Measurements from ENCODE around the gene AP5Z1. TPM values are rescaled to one million over a fixed set of nuclear protein-coding genes. Genes with fewer than 3 reads are reported as not detected.
"Not testable (repeated sequence)": the region's sequence is repeated elsewhere in the genome, so short reads cannot be mapped to it uniquely, and the experiment has no call there.

The AP5Z1 gene
- total and polyA plus RNA-seq, 2 of the 4 experiments (the other 2 are of a cell fraction) = 9.7 to 38.7 TPM

DNA sequence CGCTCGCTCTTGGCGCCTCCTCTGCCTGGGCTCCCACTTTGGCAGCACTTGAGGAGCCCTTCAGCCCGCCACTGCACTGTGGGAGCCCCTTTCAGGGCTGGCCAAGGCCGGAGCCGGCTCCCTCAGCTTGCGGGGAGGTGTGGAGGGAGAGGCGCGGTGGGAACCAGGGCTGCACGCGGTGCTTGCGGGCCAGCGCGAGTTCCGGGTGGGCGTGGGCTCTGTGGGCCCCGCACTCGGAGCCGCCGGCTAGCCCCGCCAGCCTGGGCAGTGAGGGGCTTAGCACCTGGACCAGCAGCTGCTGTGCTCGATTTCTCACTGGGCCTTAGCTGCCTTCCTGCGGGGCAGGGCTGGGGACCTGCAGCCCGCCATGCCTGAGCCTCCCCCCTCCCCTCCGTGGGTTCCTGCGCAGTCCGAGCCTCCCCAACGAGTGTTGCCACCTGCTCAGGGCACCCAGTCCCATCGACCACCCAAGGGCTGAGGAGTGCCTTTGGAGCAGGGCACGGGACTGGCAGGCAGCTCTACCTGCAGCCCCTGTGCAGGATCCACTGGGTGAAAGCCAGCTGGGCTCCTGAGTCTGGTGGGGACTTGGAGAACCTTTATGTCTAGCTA, 18.1 kb downstream of the AP5Z1 start:
- dilution Hi-C loops (cut with HindIII; ENCODE audit: low sequenced_read_pairs, unreplicated experiment); BruUV-seq (replicated peaks): not testable (repeated sequence)

DNA sequence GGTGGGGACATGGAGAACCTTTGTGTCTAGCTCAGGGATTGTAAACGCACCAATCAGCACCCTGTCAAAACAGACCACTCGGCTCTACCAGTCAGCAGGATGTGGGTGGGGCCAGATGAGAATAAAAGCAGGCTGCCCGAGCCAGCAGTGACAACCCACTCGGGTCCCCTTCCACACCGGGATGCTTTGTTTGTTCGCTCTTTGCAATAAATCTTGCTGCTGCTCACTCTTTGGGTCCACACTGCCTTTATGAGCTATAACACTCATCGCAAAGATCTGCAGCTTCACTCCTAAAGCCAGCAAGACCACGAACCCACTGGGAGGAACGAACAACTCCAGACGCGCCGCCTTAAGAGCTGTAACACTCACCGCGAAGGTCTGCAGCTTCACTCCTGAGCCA, 18.7 kb downstream of the AP5Z1 start:
- in situ Hi-C loops (cut with MboI; ENCODE audit: low sequenced_read_pairs); H2BK15ac ChIP-seq (ENCODE audit: low read depth, low read length); H3K27ac ChIP-seq (ENCODE audit: insufficient read depth, low read length); CTCF ChIA-PET; ATAC-seq (ENCODE audit: low read depth); H3K4me1 ChIP-seq (ENCODE audit: control insufficient read depth, insufficient read depth, low read length); DNase-seq; intact Hi-C loops (cut with micrococcal nuclease); H3K4me2 ChIP-seq (ENCODE audit: low read depth, low read length); H4K20me1 ChIP-seq (ENCODE audit: insufficient read depth, low read length); H3K9me3 ChIP-seq (ENCODE audit: control insufficient read depth, insufficient read depth, low read length); dilution Hi-C loops (cut with HindIII; ENCODE audit: low sequenced_read_pairs, unreplicated experiment); H3K14ac ChIP-seq (replicated peaks; ENCODE audit: low read depth, low read length); H3K79me1 ChIP-seq (ENCODE audit: low read depth in 1 of 2, low read length in 2 of 2); H3K9me1 ChIP-seq (ENCODE audit: insufficient read depth, low read length); H3K9ac ChIP-seq (ENCODE audit: low read depth, low read length); BruUV-seq (replicated peaks); H4K5ac ChIP-seq (ENCODE audit: low read depth, low read length); H3K56ac ChIP-seq (ENCODE audit: extremely low read depth, insufficient read depth, low read length); H3K27me3 ChIP-seq (ENCODE audit: control insufficient read depth, insufficient read depth, low read length); POLR2A ChIA-PET (ENCODE audit: unreplicated experiment); H2AK5ac ChIP-seq (ENCODE audit: low read depth, low read length); H3K4ac ChIP-seq (ENCODE audit: low read depth, low read length); H2AK9ac ChIP-seq (replicated peaks; ENCODE audit: low read depth, low read length, poor library complexity); H4K8ac ChIP-seq (ENCODE audit: low read depth in 2 of 2, low read length in 2 of 2); H2AFZ ChIP-seq (replicated peaks; ENCODE audit: low read length, poor library complexity); H3K18ac ChIP-seq (ENCODE audit: low read depth, low read length); H3K23ac ChIP-seq (ENCODE audit: low read depth, low read length); H4K91ac ChIP-seq (ENCODE audit: insufficient read depth, low read depth, low read length); H3K4me3 ChIP-seq (ENCODE audit: insufficient read depth, low read depth, low read length); H2BK5ac ChIP-seq (ENCODE audit: low read depth, low read length, poor library complexity, severe bottlenecking); H2BK20ac ChIP-seq (ENCODE audit: low read depth, low read length); H2BK120ac ChIP-seq (ENCODE audit: low read depth, low read length): not testable (repeated sequence)
- 93% methylated on average over 3 of the region's 14 CpGs; no CpG with 5 or more reads in 1 of the 2 experiments for WGBS, 2 experiments (ENCODE audit: extremely low coverage in 2 of 2, insufficient read length in 1 of 2)
- H3K36me3 ChIP-seq (ENCODE audit: control insufficient read depth, insufficient read depth, low read length) = peaks cover 28% of the 10 kb centered on the region; the same call in 1 of the 2 replicates

More for the DNA sequence above, 18.1 kb downstream of the AP5Z1 start:
- H2AFZ ChIP-seq (replicated peaks; ENCODE audit: low read length, poor library complexity); H3K9me1 ChIP-seq (ENCODE audit: insufficient read depth, low read length); H3K23ac ChIP-seq (ENCODE audit: low read depth, low read length); H4K8ac ChIP-seq (ENCODE audit: low read depth in 2 of 2, low read length in 2 of 2); in situ Hi-C loops (cut with MboI; ENCODE audit: low sequenced_read_pairs); H4K91ac ChIP-seq (ENCODE audit: insufficient read depth, low read depth, low read length); ATAC-seq (ENCODE audit: low read depth); H2BK5ac ChIP-seq (ENCODE audit: low read depth, low read length, poor library complexity, severe bottlenecking); DNase-seq; H2BK20ac ChIP-seq (ENCODE audit: low read depth, low read length); intact Hi-C loops (cut with micrococcal nuclease); H2AK5ac ChIP-seq (ENCODE audit: low read depth, low read length); H3K4me2 ChIP-seq (ENCODE audit: low read depth, low read length); H3K14ac ChIP-seq (replicated peaks; ENCODE audit: low read depth, low read length); H3K56ac ChIP-seq (ENCODE audit: extremely low read depth, insufficient read depth, low read length); H3K4ac ChIP-seq (ENCODE audit: low read depth, low read length); H3K4me1 ChIP-seq (ENCODE audit: control insufficient read depth, insufficient read depth, low read length); CTCF ChIA-PET; H3K79me1 ChIP-seq (ENCODE audit: low read depth in 1 of 2, low read length in 2 of 2); H3K4me3 ChIP-seq (ENCODE audit: insufficient read depth, low read depth, low read length); H3K27ac ChIP-seq (ENCODE audit: insufficient read depth, low read length); H3K27me3 ChIP-seq (ENCODE audit: control insufficient read depth, insufficient read depth, low read length); H2AK9ac ChIP-seq (replicated peaks; ENCODE audit: low read depth, low read length, poor library complexity); H4K5ac ChIP-seq (ENCODE audit: low read depth, low read length); H2BK15ac ChIP-seq (ENCODE audit: low read depth, low read length); H3K18ac ChIP-seq (ENCODE audit: low read depth, low read length); H3K9me3 ChIP-seq (ENCODE audit: control insufficient read depth, insufficient read depth, low read length); H4K20me1 ChIP-seq (ENCODE audit: insufficient read depth, low read length); H2BK120ac ChIP-seq (ENCODE audit: low read depth, low read length); H3K9ac ChIP-seq (ENCODE audit: low read depth, low read length): not testable (repeated sequence)
- H3K36me3 ChIP-seq (ENCODE audit: control insufficient read depth, insufficient read depth, low read length) = peaks cover 35% of the 10 kb centered on the region; the same call in 1 of the 2 replicates
- POLR2A ChIA-PET (ENCODE audit: unreplicated experiment) = interaction anchor here (0.5 to 0.6 kb wide), 2 partner anchors 15 to 106 kb away, joined by 4 read pairs; no protein-coding TSS in a partner anchor
- 100% methylated on average over 13 of the region's 30 CpGs; no CpG with 5 or more reads in 1 of the 2 experiments for WGBS, 2 experiments (ENCODE audit: extremely low coverage in 2 of 2, insufficient read length in 1 of 2)
